SK-N-SH treated with all-trans-retinoic acid at 6 μM for 48 hours (cell line): ENCODE data around the gene KDM4C.
A peak's percentile ranks its signal among the peaks of the same experiment; 100 is the strongest.

ENCODE experiments used
- ATAC-seq: fragments of 200-7000 bp; cut with Tn5 transposase; 3 replicates; pipeline ENCODE4 v1.9.1; 2020; ENCODE audit warnings: mild to moderate bottlenecking, moderate library complexity
- ARNTL ChIP-seq: fragments of 450-650 bp; formaldehyde crosslinking; IDR thresholded peaks from 2 replicates; pipeline ENCODE4 v1.5.0; 2020; ENCODE audit warnings: low read depth, mild to moderate bottlenecking, moderate library complexity, borderline replicate concordance
- CSDC2 ChIP-seq: fragments of 250-450 bp; sonication (Bioruptor Pico); IDR thresholded peaks from 2 replicates; pipeline ENCODE4 v1.5.0; 2020; ENCODE audit warnings: mild to moderate bottlenecking, moderate library complexity
- ESRRG ChIP-seq: fragments of 250-450 bp; sonication (Bioruptor Pico); IDR thresholded peaks from 2 replicates; pipeline ENCODE4 v1.6.1; 2021; ENCODE audit warnings: mild to moderate bottlenecking
- GLIS3 ChIP-seq: fragments of 250-450 bp; sonication (Bioruptor Pico); IDR thresholded peaks from 2 replicates; pipeline ENCODE4 v1.5.0; 2020; ENCODE audit warnings: mild to moderate bottlenecking, moderate library complexity
- ISL1 ChIP-seq: fragments of 250-450 bp; sonication (Bioruptor Pico); IDR thresholded peaks from 2 replicates; pipeline ENCODE4 v2.1.2; 2022; ENCODE audit warnings: mild to moderate bottlenecking, moderate library complexity
- OSR1 ChIP-seq: fragments of 250-450 bp; sonication (Bioruptor Pico); IDR thresholded peaks from 2 replicates; pipeline ENCODE4 v1.8.0; 2022; ENCODE audit warnings: moderate library complexity, mild to moderate bottlenecking, inconsistent platforms
- PPARA ChIP-seq: fragments of 250-450 bp; sonication (Bioruptor Pico); IDR thresholded peaks from 2 replicates; pipeline ENCODE4 v1.5.0; 2020; ENCODE audit warnings: mild to moderate bottlenecking, borderline replicate concordance
- RARB ChIP-seq: fragments of 250-450 bp; sonication (Bioruptor Pico); IDR thresholded peaks from 2 replicates; pipeline ENCODE4 v1.8.0; 2021; ENCODE audit warnings: mild to moderate bottlenecking, moderate library complexity
- TOX ChIP-seq: fragments of 250-450 bp; sonication (Bioruptor Pico); IDR thresholded peaks from 2 replicates; pipeline ENCODE4 v1.8.0; 2021; ENCODE audit warnings: mild to moderate bottlenecking, moderate library complexity, borderline replicate concordance
- ZC3H10 ChIP-seq: fragments of 250-450 bp; sonication (Bioruptor Pico); IDR thresholded peaks from 2 replicates; pipeline ENCODE4 v1.5.1; 2021; ENCODE audit warnings: mild to moderate bottlenecking, moderate library complexity
- ZFP3 ChIP-seq: fragments of 250-450 bp; sonication (Bioruptor Pico); IDR thresholded peaks from 2 replicates; pipeline ENCODE4 v1.5.0; 2020; ENCODE audit warnings: mild to moderate bottlenecking, moderate library complexity
- ZFP30 ChIP-seq: fragments of 450-650 bp; formaldehyde crosslinking; IDR thresholded peaks from 2 replicates; pipeline ENCODE4 v1.5.0; 2022; ENCODE audit warnings: mild to moderate bottlenecking, moderate library complexity
- ZNF565 ChIP-seq: fragments of 450-650 bp; formaldehyde crosslinking; conservative IDR thresholded peaks from 2 replicates; pipeline ENCODE4 v1.5.0; 2020; ENCODE audit warnings: low read depth, mild to moderate bottlenecking, moderate library complexity
- ZNF70 ChIP-seq: fragments of 450-650 bp; formaldehyde crosslinking; IDR thresholded peaks from 2 replicates; pipeline ENCODE4 v1.5.0; 2020; ENCODE audit warnings: mild to moderate bottlenecking, moderate library complexity
- ZNF8 ChIP-seq: fragments of 450-650 bp; formaldehyde crosslinking; IDR thresholded peaks from 2 replicates; pipeline ENCODE4 v1.5.0; 2020; ENCODE audit warnings: mild to moderate bottlenecking, moderate library complexity
- TF ChIP-seq, protein P1 (sequence below): fragments of 250-450 bp; sonication (Bioruptor Pico); IDR thresholded peaks from 2 replicates; pipeline ENCODE4 v1.5.1; 2021; ENCODE audit warnings: mild to moderate bottlenecking, moderate library complexity
- TF ChIP-seq, protein P2 (sequence below): fragments of 250-450 bp; sonication (Bioruptor Pico); IDR thresholded peaks from 2 replicates; pipeline ENCODE4 v1.8.0; 2020; ENCODE audit warnings: mild to moderate bottlenecking, moderate library complexity, borderline replicate concordance
- TF ChIP-seq, protein P3 (sequence below): fragments of 250-450 bp; sonication (Bioruptor Pico); IDR thresholded peaks from 2 replicates; pipeline ENCODE4 v1.8.0; 2021; ENCODE audit warnings: low read depth, mild to moderate bottlenecking, moderate library complexity, borderline replicate concordance
- TF ChIP-seq, protein P4 (sequence below): fragments of 250-450 bp; sonication (Bioruptor Pico); IDR thresholded peaks from 2 replicates; pipeline ENCODE4 v1.5.0; 2020; ENCODE audit warnings: mild to moderate bottlenecking, moderate library complexity

Gene KDM4C

DNA sequence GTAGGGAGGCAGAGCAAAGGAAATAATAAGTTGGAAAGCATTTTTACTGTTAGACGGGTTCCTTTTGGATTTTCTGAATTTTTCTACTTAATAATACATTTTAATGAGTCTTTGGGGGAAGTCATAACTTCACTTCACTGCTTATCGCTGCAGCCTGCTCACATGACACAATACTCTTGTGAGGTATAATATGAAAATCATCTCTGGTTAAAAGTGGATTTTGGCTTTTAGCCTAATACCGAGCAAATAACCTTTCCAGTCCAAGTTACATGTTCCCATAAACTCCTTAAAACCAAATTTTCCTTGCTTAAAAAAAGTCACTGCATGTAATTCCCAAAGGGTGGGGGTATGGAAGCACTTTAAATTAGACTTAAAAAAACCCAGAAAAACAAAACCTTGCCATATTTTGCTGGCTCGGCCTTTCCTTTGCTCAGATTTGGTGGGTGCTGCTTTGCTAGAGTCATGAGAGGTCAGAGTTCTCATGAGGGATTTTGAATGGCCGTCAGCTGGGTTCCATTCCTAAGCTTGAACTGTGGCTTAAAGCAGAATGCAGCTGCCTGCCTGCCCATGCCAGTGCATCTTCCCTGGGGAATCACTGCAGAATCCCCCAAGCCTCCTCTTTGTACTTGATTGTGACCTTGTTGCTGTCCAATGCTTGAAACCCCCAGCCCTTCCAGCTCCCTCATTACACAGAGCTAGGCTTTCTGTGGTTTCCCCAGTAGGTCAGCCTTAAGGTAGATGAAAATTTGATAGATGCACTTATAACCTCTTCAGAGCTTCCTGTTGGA is 331.8 kb downstream of the KDM4C start (continued):
- TF ChIP-seq, protein P1, sequence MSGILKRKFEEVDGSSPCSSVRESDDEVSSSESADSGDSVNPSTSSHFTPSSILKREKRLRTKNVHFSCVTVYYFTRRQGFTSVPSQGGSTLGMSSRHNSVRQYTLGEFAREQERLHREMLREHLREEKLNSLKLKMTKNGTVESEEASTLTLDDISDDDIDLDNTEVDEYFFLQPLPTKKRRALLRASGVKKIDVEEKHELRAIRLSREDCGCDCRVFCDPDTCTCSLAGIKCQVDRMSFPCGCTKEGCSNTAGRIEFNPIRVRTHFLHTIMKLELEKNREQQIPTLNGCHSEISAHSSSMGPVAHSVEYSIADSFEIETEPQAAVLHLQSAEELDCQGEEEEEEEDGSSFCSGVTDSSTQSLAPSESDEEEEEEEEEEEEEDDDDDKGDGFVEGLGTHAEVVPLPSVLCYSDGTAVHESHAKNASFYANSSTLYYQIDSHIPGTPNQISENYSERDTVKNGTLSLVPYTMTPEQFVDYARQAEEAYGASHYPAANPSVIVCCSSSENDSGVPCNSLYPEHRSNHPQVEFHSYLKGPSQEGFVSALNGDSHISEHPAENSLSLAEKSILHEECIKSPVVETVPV (CRISPR knock-in tag) = no peak
- TF ChIP-seq ISL1 (CRISPR knock-in tag) = no peak
- TF ChIP-seq, protein P2, sequence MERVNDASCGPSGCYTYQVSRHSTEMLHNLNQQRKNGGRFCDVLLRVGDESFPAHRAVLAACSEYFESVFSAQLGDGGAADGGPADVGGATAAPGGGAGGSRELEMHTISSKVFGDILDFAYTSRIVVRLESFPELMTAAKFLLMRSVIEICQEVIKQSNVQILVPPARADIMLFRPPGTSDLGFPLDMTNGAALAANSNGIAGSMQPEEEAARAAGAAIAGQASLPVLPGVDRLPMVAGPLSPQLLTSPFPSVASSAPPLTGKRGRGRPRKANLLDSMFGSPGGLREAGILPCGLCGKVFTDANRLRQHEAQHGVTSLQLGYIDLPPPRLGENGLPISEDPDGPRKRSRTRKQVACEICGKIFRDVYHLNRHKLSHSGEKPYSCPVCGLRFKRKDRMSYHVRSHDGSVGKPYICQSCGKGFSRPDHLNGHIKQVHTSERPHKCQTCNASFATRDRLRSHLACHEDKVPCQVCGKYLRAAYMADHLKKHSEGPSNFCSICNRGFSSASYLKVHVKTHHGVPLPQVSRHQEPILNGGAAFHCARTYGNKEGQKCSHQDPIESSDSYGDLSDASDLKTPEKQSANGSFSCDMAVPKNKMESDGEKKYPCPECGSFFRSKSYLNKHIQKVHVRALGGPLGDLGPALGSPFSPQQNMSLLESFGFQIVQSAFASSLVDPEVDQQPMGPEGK (CRISPR knock-in tag) = no peak
- TF ChIP-seq GLIS3 = no peak
- no peak for TF ChIP-seq ZNF70 (CRISPR knock-in tag)
- no peak for TF ChIP-seq ZNF8

DNA sequence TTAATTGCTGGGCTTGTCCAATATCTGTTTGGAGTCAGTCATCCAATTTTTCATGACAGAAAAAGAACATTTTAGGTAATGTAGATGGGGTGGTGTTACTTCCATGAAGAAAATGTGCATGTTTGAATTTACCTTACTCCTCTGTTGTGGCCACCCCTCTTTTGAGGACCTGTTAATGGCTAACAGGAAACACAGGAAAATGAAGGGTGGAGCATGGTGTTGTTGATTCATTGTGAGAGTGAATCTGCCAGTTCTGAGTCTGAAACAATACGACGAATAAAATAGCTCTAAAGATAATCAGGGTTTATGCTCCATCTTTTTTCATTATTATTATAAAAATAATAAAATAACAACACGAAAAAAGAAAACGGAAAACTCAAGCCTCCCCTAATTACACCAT is 335.3 kb downstream of the KDM4C start:
- ATAC-seq = no peak
- no peak for TF ChIP-seq ZC3H10 (CRISPR knock-in tag)
- no peak for TF ChIP-seq PPARA
- no peak for TF ChIP-seq ZNF8
- TF ChIP-seq, protein P1 (CRISPR knock-in tag) = no peak
- TF ChIP-seq ESRRG = no peak
- TF ChIP-seq OSR1 (CRISPR knock-in tag) = no peak
- no peak for TF ChIP-seq ZFP3
- TF ChIP-seq ZNF565 (CRISPR knock-in tag) = no peak
- no peak for TF ChIP-seq RARB (CRISPR knock-in tag)
- TF ChIP-seq, protein P2 (CRISPR knock-in tag) = no peak
- TF ChIP-seq, protein P3, sequence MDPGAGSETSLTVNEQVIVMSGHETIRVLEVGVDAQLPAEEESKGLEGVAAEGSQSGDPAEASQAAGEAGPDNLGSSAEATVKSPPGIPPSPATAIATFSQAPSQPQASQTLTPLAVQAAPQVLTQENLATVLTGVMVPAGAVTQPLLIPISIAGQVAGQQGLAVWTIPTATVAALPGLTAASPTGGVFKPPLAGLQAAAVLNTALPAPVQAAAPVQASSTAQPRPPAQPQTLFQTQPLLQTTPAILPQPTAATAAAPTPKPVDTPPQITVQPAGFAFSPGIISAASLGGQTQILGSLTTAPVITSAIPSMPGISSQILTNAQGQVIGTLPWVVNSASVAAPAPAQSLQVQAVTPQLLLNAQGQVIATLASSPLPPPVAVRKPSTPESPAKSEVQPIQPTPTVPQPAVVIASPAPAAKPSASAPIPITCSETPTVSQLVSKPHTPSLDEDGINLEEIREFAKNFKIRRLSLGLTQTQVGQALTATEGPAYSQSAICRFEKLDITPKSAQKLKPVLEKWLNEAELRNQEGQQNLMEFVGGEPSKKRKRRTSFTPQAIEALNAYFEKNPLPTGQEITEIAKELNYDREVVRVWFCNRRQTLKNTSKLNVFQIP = no peak
- no peak for TF ChIP-seq CSDC2 (CRISPR knock-in tag)
- no peak for TF ChIP-seq ISL1 (CRISPR knock-in tag)
- no peak for TF ChIP-seq ZFP30 (CRISPR knock-in tag)
- TF ChIP-seq TOX = no peak

DNA sequence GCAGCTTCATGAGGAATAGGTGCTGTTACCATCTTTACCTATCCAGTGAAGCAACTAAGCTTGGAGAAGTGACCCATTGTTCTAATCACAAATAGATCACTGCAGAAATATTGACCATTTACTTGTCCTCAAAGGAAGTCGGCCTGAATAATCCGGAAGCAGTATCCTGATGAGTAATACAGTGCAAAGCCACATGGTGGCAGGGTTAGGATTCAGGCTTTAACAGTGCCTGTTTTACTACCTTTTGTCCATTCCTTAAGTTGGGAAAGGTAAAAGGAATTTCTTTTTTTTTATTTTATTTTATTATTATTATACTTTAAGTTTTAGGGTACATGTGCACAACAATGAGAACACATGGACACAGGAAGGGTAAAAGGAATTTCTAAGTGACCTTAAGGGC is 336.3 kb downstream of the KDM4C start:
- TF ChIP-seq OSR1 (CRISPR knock-in tag) (no peak), ARNTL (CRISPR knock-in tag) (no peak), ISL1 (CRISPR knock-in tag) (no peak), ZFP3 (no peak), ESRRG (no peak), RARB (CRISPR knock-in tag) (no peak), GLIS3 (no peak)
- TF ChIP-seq, protein P4, sequence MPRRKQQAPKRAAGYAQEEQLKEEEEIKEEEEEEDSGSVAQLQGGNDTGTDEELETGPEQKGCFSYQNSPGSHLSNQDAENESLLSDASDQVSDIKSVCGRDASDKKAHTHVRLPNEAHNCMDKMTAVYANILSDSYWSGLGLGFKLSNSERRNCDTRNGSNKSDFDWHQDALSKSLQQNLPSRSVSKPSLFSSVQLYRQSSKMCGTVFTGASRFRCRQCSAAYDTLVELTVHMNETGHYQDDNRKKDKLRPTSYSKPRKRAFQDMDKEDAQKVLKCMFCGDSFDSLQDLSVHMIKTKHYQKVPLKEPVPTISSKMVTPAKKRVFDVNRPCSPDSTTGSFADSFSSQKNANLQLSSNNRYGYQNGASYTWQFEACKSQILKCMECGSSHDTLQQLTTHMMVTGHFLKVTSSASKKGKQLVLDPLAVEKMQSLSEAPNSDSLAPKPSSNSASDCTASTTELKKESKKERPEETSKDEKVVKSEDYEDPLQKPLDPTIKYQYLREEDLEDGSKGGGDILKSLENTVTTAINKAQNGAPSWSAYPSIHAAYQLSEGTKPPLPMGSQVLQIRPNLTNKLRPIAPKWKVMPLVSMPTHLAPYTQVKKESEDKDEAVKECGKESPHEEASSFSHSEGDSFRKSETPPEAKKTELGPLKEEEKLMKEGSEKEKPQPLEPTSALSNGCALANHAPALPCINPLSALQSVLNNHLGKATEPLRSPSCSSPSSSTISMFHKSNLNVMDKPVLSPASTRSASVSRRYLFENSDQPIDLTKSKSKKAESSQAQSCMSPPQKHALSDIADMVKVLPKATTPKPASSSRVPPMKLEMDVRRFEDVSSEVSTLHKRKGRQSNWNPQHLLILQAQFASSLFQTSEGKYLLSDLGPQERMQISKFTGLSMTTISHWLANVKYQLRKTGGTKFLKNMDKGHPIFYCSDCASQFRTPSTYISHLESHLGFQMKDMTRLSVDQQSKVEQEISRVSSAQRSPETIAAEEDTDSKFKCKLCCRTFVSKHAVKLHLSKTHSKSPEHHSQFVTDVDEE = no peak
- TF ChIP-seq, protein P1 (CRISPR knock-in tag) = no peak
- peak; percentile 85 for ATAC-seq
